ENCODE measurements around the gene DLG2.

GRCh38 chr11:83744620-83745192 is 1882.4 kb downstream of the DLG2 start:
- no peak for TF ChIP-seq CTCF (IDR thresholded peaks at IDR 0.05; ENCODE audit: extremely low read depth in 1 of 2, insufficient read depth in 1 of 2, low read depth in 1 of 2, low read length in 2 of 2)
- no peak for TF ChIP-seq POLR2A (IDR thresholded peaks at IDR 0.05; ENCODE audit: low read depth, low read length)
- TF ChIP-seq POLR2AphosphoS5 (IDR thresholded peaks at IDR 0.05; ENCODE audit: insufficient read depth, low read depth, low read length) = no peak
